Measurements from ENCODE around the gene CAMK4. TPM values are rescaled to one million over a fixed set of nuclear protein-coding genes. Genes with fewer than 3 reads are reported as not detected.

CAMK4 gene
- polyA plus RNA-seq, 1 donor from 2014 or later: 16.6 TPM

- Histone ChIP-seq H3F3A (ENCODE audit: insufficient read depth, low read length, poor library complexity, severe bottlenecking) (no peaks in the 10 kb centered on the region), H3K9me3 (ENCODE audit: low read length) (peaks cover 5% of the 10 kb centered on the region), H3K36me3 (ENCODE audit: insufficient read depth, low read length) (no peaks in the 10 kb centered on the region), H2AFZ (ENCODE audit: low read depth, low read length) (no peak overlapping the region), H3K9me2 (ENCODE audit: insufficient read depth, low read length) (no peaks in the 10 kb centered on the region), H3K27ac (ENCODE audit: low read length) (no peak overlapping the region), H3K9ac (ENCODE audit: low read length) (no peak overlapping the region), H3K79me2 (replicated peaks; ENCODE audit: insufficient read depth, low read length) (no peaks in the 10 kb centered on the region), H3K4me3 (ENCODE audit: low read length) (no peak overlapping the region), H3K4me2 (ENCODE audit: low read length) (no peak overlapping the region), H3K27me3 (ENCODE audit: insufficient read depth, low read depth, low read length) (no peaks in the 10 kb centered on the region), H4K20me1 (ENCODE audit: insufficient read depth) (no peaks in the 10 kb centered on the region)
- TF ChIP-seq, protein P1, sequence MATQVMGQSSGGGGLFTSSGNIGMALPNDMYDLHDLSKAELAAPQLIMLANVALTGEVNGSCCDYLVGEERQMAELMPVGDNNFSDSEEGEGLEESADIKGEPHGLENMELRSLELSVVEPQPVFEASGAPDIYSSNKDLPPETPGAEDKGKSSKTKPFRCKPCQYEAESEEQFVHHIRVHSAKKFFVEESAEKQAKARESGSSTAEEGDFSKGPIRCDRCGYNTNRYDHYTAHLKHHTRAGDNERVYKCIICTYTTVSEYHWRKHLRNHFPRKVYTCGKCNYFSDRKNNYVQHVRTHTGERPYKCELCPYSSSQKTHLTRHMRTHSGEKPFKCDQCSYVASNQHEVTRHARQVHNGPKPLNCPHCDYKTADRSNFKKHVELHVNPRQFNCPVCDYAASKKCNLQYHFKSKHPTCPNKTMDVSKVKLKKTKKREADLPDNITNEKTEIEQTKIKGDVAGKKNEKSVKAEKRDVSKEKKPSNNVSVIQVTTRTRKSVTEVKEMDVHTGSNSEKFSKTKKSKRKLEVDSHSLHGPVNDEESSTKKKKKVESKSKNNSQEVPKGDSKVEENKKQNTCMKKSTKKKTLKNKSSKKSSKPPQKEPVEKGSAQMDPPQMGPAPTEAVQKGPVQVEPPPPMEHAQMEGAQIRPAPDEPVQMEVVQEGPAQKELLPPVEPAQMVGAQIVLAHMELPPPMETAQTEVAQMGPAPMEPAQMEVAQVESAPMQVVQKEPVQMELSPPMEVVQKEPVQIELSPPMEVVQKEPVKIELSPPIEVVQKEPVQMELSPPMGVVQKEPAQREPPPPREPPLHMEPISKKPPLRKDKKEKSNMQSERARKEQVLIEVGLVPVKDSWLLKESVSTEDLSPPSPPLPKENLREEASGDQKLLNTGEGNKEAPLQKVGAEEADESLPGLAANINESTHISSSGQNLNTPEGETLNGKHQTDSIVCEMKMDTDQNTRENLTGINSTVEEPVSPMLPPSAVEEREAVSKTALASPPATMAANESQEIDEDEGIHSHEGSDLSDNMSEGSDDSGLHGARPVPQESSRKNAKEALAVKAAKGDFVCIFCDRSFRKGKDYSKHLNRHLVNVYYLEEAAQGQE (IDR thresholded peaks at IDR 0.05; ENCODE audit: borderline replicate concordance): no peak
- TF ChIP-seq TAF1 (IDR thresholded peaks at IDR 0.05; ENCODE audit: low read depth) (no peak), SMC3 (conservative IDR thresholded peaks at IDR 0.05; ENCODE audit: poor library complexity) (no peak), POLR2AphosphoS5 (IDR thresholded peaks at IDR 0.05) (no peak), EP300 (conservative IDR thresholded peaks at IDR 0.05; ENCODE audit: poor library complexity, severe bottlenecking) (no peak), EZH2 (IDR thresholded peaks at IDR 0.05; ENCODE audit: borderline replicate concordance, insufficient read depth, low read length, poor library complexity, severe bottlenecking) (no peak), MXI1 (conservative IDR thresholded peaks at IDR 0.05; ENCODE audit: poor library complexity, severe bottlenecking) (no peak)
Observed at GRCh38 chr5:111295649-111296048, 71.5 kb downstream of the CAMK4 start.

DNA sequence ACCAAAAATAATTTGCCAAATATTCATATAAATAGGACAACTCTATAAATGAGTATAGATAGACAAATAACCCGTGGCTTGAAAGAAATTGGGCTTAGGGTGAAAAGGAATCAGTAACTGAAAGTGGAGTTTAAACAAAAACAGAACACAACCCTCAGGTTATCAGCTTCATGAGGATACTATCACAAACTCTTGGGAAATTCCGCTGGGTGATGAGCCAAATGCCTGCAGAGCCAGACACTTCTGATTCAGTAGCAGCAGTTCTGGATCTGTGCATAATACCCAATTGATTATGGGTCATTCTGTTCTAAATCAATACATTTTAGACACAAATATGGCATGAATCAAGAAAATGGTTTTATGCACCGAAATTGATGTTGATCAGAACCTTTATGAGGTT, 72.4 kb downstream of the CAMK4 start:
- no peak overlapping the region for H3K9ac ChIP-seq (ENCODE audit: low read length)
- H3K4me3 ChIP-seq (ENCODE audit: low read length): no peak overlapping the region
- peaks cover 5% of the 10 kb centered on the region for H3K9me3 ChIP-seq (ENCODE audit: low read length)
- no peaks in the 10 kb centered on the region for H3K9me2 ChIP-seq (ENCODE audit: insufficient read depth, low read length)
- TF ChIP-seq EZH2 (IDR thresholded peaks at IDR 0.05; ENCODE audit: borderline replicate concordance, insufficient read depth, low read length, poor library complexity, severe bottlenecking) (no peak), RAD21 (conservative IDR thresholded peaks at IDR 0.05) (no peak), CTCF (IDR thresholded peaks at IDR 0.05; ENCODE audit: poor library complexity, severe bottlenecking) (no peak), EP300 (conservative IDR thresholded peaks at IDR 0.05; ENCODE audit: poor library complexity, severe bottlenecking) (no peak), POLR2AphosphoS5 (IDR thresholded peaks at IDR 0.05) (no peak), TAF1 (IDR thresholded peaks at IDR 0.05; ENCODE audit: low read depth) (no peak), SMC3 (conservative IDR thresholded peaks at IDR 0.05; ENCODE audit: poor library complexity) (no peak), MXI1 (conservative IDR thresholded peaks at IDR 0.05; ENCODE audit: poor library complexity, severe bottlenecking) (no peak)
- TF ChIP-seq, protein P1 (IDR thresholded peaks at IDR 0.05; ENCODE audit: borderline replicate concordance): no peak
- H3K27ac ChIP-seq (ENCODE audit: low read length): no peak overlapping the region
- no peak overlapping the region for H2AFZ ChIP-seq (ENCODE audit: low read depth, low read length)
- no peaks in the 10 kb centered on the region for H3F3A ChIP-seq (ENCODE audit: insufficient read depth, low read length, poor library complexity, severe bottlenecking)
- H3K79me2 ChIP-seq (replicated peaks; ENCODE audit: insufficient read depth, low read length): no peaks in the 10 kb centered on the region
- H3K4me2 ChIP-seq (ENCODE audit: low read length): no peak overlapping the region
- no peaks in the 10 kb centered on the region for H3K27me3 ChIP-seq (ENCODE audit: insufficient read depth, low read depth, low read length)
- H3K36me3 ChIP-seq (ENCODE audit: insufficient read depth, low read length): no peaks in the 10 kb centered on the region
- H4K20me1 ChIP-seq (ENCODE audit: insufficient read depth): no peaks in the 10 kb centered on the region

Data from neural cell (in vitro differentiated cells).